GM12892 (cell line): Measurements from ENCODE around the gene ARL15.
A peak's percentile ranks its signal among the peaks of the same experiment; 100 is the strongest.

Experiments
- DNase-seq: peaks from one replicate; pipeline ENCODE4 v3.0.0; 2011; ENCODE audit not compliant: insufficient read length
- FAIRE-seq: peaks from 2 replicates; lab custom pipeline; 2011; peaks lifted over from hg19 to GRCh38; lab: Jason Lieb, UNC
- POLR2A ChIP-seq: IDR thresholded peaks from 2 replicates; pipeline ENCODE4 v1.6.1; 2011; ENCODE audit warnings: low read depth, low read length, control low read depth
- POLR2AphosphoS5 ChIP-seq: IDR thresholded peaks from 2 replicates; pipeline ENCODE4 v1.6.1; 2011; ENCODE audit warnings: low read depth, low read length, control low read depth
- TAF1 ChIP-seq: IDR thresholded peaks from 2 replicates; pipeline ENCODE4 v1.6.1; 2011; ENCODE audit warnings: low read depth, mild to moderate bottlenecking, control low read depth, low read length, borderline replicate concordance

The ARL15 gene

GRCh38 chr5:54115735-54116403, 194.5 kb downstream of the ARL15 start:
- FAIRE-seq = no peak
- no peak for DNase-seq
- TF ChIP-seq POLR2AphosphoS5 = no peak
- TF ChIP-seq TAF1 = no peak
- TF ChIP-seq POLR2A = no peak

GRCh38 chr5:54113060-54113459, 197.3 kb downstream of the ARL15 start:
- no peak for TF ChIP-seq POLR2AphosphoS5
- no peak for TF ChIP-seq TAF1
- TF ChIP-seq POLR2A = no peak
- FAIRE-seq = no peak
- DNase-seq = no peak

- no peak for FAIRE-seq
- DNase-seq = no peak
- TF ChIP-seq POLR2A (no peak), POLR2AphosphoS5 (no peak), TAF1 (no peak)
Measured at GRCh38 chr5:54109626-54110330, 200.6 kb downstream of the ARL15 start.

GRCh38 chr5:54108136-54108535, 202.2 kb downstream of the ARL15 start:
- FAIRE-seq = no peak
- no peak for TF ChIP-seq POLR2A
- TF ChIP-seq TAF1 = no peak
- no peak for TF ChIP-seq POLR2AphosphoS5
- no peak for DNase-seq

- FAIRE-seq (no peak), DNase-seq (no peak)
- TF ChIP-seq POLR2AphosphoS5 = no peak
- no peak for TF ChIP-seq TAF1
- TF ChIP-seq POLR2A = no peak
Measured at GRCh38 chr5:54103871-54104270, 206.5 kb downstream of the ARL15 start.

GRCh38 chr5:54098267-54098666, 212.1 kb downstream of the ARL15 start:
- no peak for DNase-seq
- FAIRE-seq = peak; percentile 36
- TF ChIP-seq POLR2AphosphoS5 (no peak), POLR2A (no peak), TAF1 (no peak)

- FAIRE-seq (no peak), DNase-seq (no peak)
- TF ChIP-seq TAF1 (no peak), POLR2AphosphoS5 (no peak), POLR2A (no peak)
Measured at GRCh38 chr5:54095969-54096368, 214.4 kb downstream of the ARL15 start.

GRCh38 chr5:54094706-54095105, 215.7 kb downstream of the ARL15 start:
- DNase-seq (no peak), FAIRE-seq (peak; percentile 69)
- no peak for TF ChIP-seq POLR2AphosphoS5

- no peak for FAIRE-seq
- TF ChIP-seq POLR2A (no peak), TAF1 (no peak), POLR2AphosphoS5 (no peak)
- no peak for DNase-seq
Measured at GRCh38 chr5:54093861-54094260, 216.5 kb downstream of the ARL15 start.

GRCh38 chr5:54093081-54093492, 217.3 kb downstream of the ARL15 start:
- no peak for DNase-seq
- TF ChIP-seq TAF1 (no peak), POLR2A (no peak), POLR2AphosphoS5 (no peak)
- no peak for FAIRE-seq

- DNase-seq (no peak), FAIRE-seq (no peak)
- TF ChIP-seq TAF1 (no peak), POLR2A (no peak), POLR2AphosphoS5 (no peak)
Measured at GRCh38 chr5:54091307-54092130, 218.9 kb downstream of the ARL15 start.
